GM18499 (cell line): ENCODE measurements around the gene C1QTNF12.
A peak's percentile ranks its signal among the peaks of the same experiment; 100 is the strongest.

Experiments used
- ATAC-seq: cut with Tn5 transposase; IDR thresholded peaks from one replicate; pipeline ENCODE4 v1.9.1; 2021; ENCODE audit warnings: moderate number of reproducible peaks; ENCODE audit not compliant: insufficient read depth, unreplicated experiment

The C1QTNF12 gene

GRCh38 chr1:1231400-1232207 lies 14.9 kb downstream of the C1QTNF12 start, which contains the start of gene SDF4:
TSS of gene SDF4 (minus strand) at chr1:1232001. CDS start at chr1:1228772, 3,229 bp downstream.
- peak; percentile 63 for ATAC-seq

GRCh38 chr1:1230656-1231399 lies 15.7 kb downstream of the C1QTNF12 start:
- no peak for ATAC-seq

- no peak for ATAC-seq
Measured at GRCh38 chr1:1229770-1230169, 16.8 kb downstream of the C1QTNF12 start.

GRCh38 chr1:1228596-1229321 lies 17.8 kb downstream of the C1QTNF12 start:
- ATAC-seq, result no peak

- ATAC-seq, result no peak
Measured at GRCh38 chr1:1228187-1228586, 18.3 kb downstream of the C1QTNF12 start.

- ATAC-seq, result no peak
Measured at GRCh38 chr1:1227386-1227785, 19.1 kb downstream of the C1QTNF12 start.

GRCh38 chr1:1226566-1227362 lies 19.8 kb downstream of the C1QTNF12 start:
- ATAC-seq, result no peak

GRCh38 chr1:1225913-1226312 lies 20.6 kb downstream of the C1QTNF12 start:
- ATAC-seq, result no peak

GRCh38 chr1:1225238-1225845 lies 21.2 kb downstream of the C1QTNF12 start:
- ATAC-seq, result no peak

- ATAC-seq, result no peak
Measured at GRCh38 chr1:1223891-1224290, 22.6 kb downstream of the C1QTNF12 start.

- ATAC-seq, result no peak
Measured at GRCh38 chr1:1223321-1223720, 23.2 kb downstream of the C1QTNF12 start.

GRCh38 chr1:1222575-1223225 lies 23.8 kb downstream of the C1QTNF12 start:
- ATAC-seq, result no peak

- no peak for ATAC-seq
Measured at GRCh38 chr1:1221887-1222574, 24.5 kb downstream of the C1QTNF12 start.

- ATAC-seq, result no peak
Measured at GRCh38 chr1:1220197-1220596, 26.3 kb downstream of the C1QTNF12 start.

- no peak for ATAC-seq
Measured at GRCh38 chr1:1219341-1219740, 27.2 kb downstream of the C1QTNF12 start.

GRCh38 chr1:1218524-1219200 lies 27.9 kb downstream of the C1QTNF12 start:
- no peak for ATAC-seq

GRCh38 chr1:1217621-1218523 lies 28.6 kb downstream of the C1QTNF12 start:
- no peak for ATAC-seq
